ENCODE measurements around the gene PRRG2.

PRRG2 gene

DNA sequence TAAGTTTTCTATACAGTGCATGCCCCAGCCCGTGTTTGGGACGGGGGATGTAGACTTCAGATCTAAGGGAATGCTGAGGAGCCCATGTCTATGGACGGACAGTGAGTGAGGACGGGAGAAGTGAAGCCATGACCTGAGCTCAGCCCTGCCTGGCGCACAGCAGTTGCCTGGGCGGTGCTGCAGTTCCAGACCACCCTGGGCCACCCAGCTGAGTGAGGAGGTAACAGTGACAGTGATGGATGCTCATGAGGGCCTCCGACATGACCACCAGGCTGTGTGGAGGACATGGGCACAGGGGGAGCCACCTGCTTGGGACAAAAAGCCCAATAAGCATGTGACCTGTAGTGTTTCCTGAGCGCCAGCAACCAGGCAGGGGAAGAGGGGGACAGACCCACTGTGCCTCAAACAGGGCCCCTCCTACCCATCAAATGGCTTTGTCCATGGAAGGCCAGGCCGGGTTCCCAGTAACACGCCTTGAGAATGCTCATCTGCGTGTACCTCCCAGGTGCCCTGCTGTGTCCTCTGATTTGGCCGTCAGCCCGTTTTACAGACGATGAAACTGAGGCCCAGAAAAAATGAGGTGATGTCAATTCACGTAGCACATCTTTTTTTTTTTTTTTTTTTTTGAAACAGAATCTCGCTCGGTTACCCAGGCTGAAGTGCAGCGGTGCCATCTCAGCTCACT lies 23.3 kb upstream of the PRRG2 start:
- ATAC-seq = no peak

DNA sequence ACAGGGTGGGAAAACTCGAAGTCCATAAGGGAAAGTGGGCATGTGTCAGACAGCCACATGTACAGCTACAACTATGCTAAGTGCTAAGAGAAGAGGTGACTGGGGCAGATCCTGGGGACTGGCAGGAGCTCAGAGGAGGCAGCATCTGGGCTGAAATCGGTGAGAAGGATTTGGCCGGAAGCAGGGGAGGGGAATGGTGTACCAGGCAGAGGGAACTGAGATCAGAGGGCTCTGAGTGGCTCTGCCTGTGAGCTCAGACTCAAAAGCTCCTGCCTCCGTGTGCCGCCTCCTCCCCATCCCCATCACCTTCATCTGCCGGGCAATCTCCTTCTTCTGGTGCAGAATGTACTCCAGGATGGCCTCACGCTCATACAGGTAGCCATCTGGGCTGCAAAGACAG lies 22.5 kb upstream of the PRRG2 start:
- no peak for ATAC-seq

GRCh38 chr19:49559443-49559842 lies 21.7 kb upstream of the PRRG2 start:
- ATAC-seq = no peak

DNA sequence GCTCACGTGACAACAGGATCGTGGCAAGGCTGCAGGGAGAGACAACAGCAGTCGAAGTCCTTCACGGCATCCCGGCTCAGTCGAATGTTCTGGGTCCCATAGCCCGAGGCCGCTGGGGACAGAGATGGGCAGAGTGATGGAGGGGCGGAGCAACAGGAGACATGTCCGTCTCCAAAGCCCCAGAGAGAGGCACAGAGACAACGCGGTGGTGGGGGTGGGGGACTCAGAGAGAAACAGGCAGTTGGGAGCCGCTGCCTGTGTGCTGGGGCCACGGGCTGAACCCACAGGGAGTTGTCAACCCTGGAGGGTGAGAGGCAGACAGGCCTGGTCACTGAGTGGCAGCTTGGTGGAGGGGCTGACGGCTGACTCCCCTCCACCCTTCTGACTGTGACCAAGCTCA lies 21.2 kb upstream of the PRRG2 start:
- no peak for ATAC-seq

DNA sequence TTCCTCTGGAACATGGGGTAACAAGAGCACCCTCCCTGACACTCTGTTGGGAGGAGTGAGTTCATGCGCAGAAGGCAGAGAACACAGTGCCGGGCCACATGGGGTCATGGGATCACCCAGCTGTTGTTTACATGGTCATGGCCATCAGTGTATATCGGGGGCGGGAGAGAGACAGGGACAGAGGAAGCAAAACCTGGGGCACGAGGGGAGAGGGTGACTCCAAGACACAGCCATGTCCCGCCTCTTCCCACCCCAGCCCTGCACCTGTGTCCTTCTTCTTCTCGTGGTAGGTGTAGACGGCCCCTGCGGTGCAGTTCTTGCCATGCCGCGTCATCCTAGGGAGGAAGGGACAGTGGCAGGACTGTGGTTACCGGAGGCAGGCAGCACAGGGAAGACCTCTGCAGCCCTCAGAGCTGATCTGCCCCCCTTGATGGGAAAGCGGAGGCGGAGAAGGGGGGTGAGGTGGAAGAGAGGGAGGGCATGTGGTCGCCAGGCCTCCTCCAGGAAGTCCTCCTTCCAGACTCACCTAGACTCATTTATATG lies 20.7 kb upstream of the PRRG2 start:
- ATAC-seq = no peak

GRCh38 chr19:49564616-49565045 lies 16.5 kb upstream of the PRRG2 start:
- ATAC-seq = peak; percentile 92 to 93

GRCh38 chr19:49565261-49565660 lies 15.9 kb upstream of the PRRG2 start:
- no peak for ATAC-seq

DNA sequence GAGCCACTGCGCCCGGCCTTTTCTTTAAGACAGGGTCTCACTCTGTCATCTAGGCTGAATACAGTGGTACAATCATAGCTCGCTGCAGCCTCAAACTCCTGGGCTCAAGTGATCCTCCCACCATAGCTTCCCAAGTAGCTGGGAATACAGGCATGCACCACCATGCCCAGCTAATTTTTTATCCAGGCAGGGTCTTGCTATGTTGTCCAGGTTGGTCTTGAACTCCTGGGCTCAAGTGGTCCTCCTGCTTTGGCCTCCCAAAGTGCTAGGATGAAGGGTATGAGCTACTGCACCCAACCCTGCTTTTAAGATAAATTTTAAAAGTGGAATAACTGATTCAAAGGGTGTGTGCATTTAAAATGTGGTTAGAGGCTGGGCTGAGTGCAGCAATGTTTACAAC lies 14.8 kb upstream of the PRRG2 start:
- ATAC-seq = no peak

DNA sequence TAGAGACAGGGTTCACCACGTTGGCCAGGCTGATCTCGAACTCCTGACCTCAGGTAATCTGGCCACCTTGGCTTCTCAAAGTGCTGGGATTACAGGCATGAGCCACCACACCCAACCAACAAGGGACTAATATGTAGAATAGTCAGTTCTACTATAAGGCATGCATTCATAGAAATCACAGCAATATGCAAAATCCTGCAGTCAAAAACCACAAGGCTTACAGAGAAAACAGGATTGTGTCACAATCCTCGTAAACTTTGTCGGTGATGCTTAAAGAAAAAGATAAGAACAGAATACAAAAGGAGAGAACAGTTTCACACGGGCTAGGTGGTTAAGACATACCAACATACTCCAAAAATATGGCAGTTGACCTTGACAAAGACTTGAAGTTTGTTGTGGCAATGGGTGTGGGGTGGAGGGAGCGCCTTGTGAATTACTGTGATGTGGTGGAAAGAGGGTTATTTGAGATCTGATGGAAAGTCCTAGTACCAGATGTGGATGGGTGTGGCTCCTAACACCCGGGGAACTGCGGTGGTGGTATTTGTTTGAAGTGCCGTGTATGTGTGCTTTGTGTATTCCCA lies 13.2 kb upstream of the PRRG2 start:
- peak; percentile 8 to 16 for ATAC-seq

- ATAC-seq = peak; percentile 59 to 64
Observed at GRCh38 chr19:49570138-49570856, 10.8 kb upstream of the PRRG2 start.

GRCh38 chr19:49570997-49571676 lies 10.0 kb upstream of the PRRG2 start:
- no peak for ATAC-seq

DNA sequence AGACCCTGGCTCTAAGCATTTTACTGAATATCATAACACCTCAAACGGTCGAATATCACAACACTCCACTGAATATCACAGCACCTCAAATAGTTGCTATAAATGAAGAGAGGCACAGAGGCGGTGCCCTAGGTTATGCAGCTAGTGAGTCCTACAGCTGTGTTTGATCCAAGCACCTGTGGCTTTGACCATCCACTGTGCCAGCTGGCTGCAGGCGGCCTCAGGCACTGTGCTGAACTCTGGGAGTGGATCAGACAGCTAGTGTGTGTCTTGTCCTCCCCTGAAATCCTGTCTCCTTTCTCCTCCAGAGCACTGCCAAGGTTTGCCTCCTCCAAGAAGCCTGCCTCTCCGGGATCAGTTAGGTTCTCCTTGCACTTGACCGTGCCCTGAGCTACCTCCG lies 8.1 kb upstream of the PRRG2 start:
- ATAC-seq = no peak

DNA sequence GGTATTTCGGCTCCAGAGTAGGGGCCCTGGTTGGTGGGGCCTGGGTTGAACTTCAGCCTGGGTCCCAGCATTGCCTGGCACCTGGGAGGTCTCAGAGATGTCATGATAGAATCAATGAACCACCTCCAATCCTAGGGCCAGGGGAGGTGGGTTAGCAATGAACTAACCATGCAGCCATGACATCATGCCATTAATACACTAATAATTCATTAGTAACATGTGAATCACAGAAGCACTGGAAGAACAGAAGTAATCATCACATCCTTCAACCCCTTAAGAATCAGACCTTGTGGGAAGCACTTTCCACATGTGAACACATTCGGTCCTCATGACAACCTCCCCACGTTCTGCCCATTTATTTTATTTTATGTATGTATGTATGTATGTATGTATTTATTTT lies 7.7 kb upstream of the PRRG2 start:
- ATAC-seq = no peak

- no peak for ATAC-seq
Observed at GRCh38 chr19:49574206-49574755, 6.8 kb upstream of the PRRG2 start.

DNA sequence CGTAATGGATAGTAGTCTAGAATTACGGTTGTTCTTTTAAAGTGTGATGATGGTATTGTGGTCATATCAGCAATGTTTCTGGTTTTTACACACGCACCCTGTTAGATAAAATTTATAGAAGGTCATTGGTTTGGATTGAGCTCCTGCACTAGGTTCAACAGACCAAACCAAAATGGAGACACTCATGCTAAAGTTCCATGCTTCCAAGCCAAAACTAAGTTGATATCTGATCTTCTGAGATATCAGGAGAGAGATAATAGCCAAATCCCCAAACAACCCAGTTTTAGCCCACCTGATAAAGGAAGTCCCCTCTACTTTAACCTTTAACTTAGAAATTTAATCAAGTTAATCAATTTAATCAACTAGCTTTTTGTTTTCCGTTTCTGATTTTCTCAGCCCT lies 1.9 kb upstream of the PRRG2 start:
- ATAC-seq = no peak

GRCh38 chr19:49579947-49580263 lies 1.2 kb upstream of the PRRG2 start:
- ATAC-seq = no peak

- ATAC-seq = peak; percentile 99 to 100
Observed at GRCh38 chr19:49580264-49581006, 681 bp upstream of the PRRG2 start, which contains the start of gene NOSIP. NOSIP (minus strand) TSS chr19:49580556; CDS start chr19:49560691, 19,865 bp downstream.

- no peak for ATAC-seq
Observed at GRCh38 chr19:49583239-49583638, 2.1 kb downstream of the PRRG2 start.

DNA sequence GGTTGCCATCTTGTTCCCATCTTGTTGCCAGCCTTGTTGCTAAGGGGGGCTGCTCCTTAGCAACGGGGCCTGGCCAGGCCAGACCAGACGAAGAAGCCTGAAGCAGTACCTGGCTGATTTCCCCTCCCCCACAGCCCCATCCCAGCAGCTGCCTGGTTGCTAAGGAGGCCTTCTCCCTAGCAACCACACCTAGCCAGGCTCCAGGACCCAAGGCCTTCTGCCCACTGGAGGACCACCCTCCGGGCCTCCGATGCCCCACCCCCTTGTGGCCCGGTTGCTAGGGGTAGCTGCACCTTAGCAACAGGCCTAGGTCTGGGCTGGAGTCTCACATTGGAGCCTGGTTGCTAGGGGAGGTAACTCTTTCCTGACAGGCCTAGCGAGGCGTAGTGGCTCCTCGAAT lies 3.9 kb downstream of the PRRG2 start:
- no peak for ATAC-seq

DNA sequence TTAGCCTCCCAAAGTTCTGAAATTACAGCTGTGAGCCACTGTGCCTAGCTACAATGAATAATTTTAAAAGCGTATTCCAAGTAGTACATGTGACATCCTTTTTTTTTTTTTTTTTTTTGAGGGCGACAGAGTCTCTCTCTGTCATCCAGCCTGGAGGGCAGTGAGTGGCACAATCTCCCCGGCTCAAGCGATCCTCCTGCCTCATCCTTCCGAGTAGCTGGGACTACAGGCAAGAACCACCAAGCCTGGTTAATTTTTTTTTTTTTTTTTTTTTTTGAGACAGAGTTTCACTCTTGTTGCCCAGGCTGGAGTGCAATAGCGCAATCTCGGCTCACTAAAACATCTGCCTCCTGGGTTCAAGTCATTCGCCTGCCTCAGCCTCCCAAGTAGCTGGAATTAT lies 6.1 kb downstream of the PRRG2 start:
- ATAC-seq = no peak

- ATAC-seq = peak; percentile 14 to 25
Observed at GRCh38 chr19:49588365-49589122, 7.4 kb downstream of the PRRG2 start.
